GM21423 (cell line): ENCODE measurements around the gene COQ8A.
"Not testable (repeated sequence)": the region's sequence is repeated elsewhere in the genome, so short reads cannot be mapped to it uniquely, and the experiment has no call there.

Experiments
- ATAC-seq: cut with Tn5 transposase; IDR thresholded peaks from one replicate; pipeline ENCODE4 v1.9.1; 2021; ENCODE audit warnings: mild to moderate bottlenecking, moderate library complexity; ENCODE audit not compliant: unreplicated experiment

Gene COQ8A

GRCh38 chr1:226983247-226983991 lies 43.3 kb downstream of the COQ8A start:
- ATAC-seq = no peak

- no peak for ATAC-seq
These were observed 43.9 kb downstream of the COQ8A start for GRCh38 chr1:226983992-226984364.

GRCh38 chr1:226984521-226985238 lies 44.6 kb downstream of the COQ8A start:
- ATAC-seq = no peak

- ATAC-seq = no peak
These were observed 45.2 kb downstream of the COQ8A start for GRCh38 chr1:226985239-226985838.

- ATAC-seq = no peak
These were observed 45.9 kb downstream of the COQ8A start for GRCh38 chr1:226985839-226986463.

GRCh38 chr1:226986496-226987178 lies 46.5 kb downstream of the COQ8A start:
- ATAC-seq = no peak

GRCh38 chr1:226987179-226987536 lies 47.1 kb downstream of the COQ8A start:
- ATAC-seq = no peak

- ATAC-seq = no peak
These were observed 47.7 kb downstream of the COQ8A start for GRCh38 chr1:226987623-226988333.

- ATAC-seq = no peak
These were observed 48.2 kb downstream of the COQ8A start for GRCh38 chr1:226988334-226988666.

- no peak for ATAC-seq
These were observed 49.2 kb downstream of the COQ8A start for GRCh38 chr1:226989085-226989920.

- peak; percentile 71 for ATAC-seq
These were observed 50.1 kb downstream of the COQ8A start for GRCh38 chr1:226990133-226990716.

- ATAC-seq = no peak
These were observed 51.8 kb downstream of the COQ8A start for GRCh38 chr1:226991920-226992319.

GRCh38 chr1:226993814-226994585 lies 53.9 kb downstream of the COQ8A start:
- ATAC-seq = no peak

GRCh38 chr1:226994586-226995364 lies 54.7 kb downstream of the COQ8A start:
- ATAC-seq = no peak

GRCh38 chr1:226995365-226996332 lies 55.6 kb downstream of the COQ8A start:
- peak; percentile 94 for ATAC-seq

- ATAC-seq = not testable (repeated sequence)
These were observed 59.5 kb downstream of the COQ8A start for GRCh38 chr1:226999579-226999978.
